ENCODE results near the gene YIF1A.
"Not testable (repeated sequence)": the region's sequence is repeated elsewhere in the genome, so short reads cannot be mapped to it uniquely, and the experiment has no call there.

DNA sequence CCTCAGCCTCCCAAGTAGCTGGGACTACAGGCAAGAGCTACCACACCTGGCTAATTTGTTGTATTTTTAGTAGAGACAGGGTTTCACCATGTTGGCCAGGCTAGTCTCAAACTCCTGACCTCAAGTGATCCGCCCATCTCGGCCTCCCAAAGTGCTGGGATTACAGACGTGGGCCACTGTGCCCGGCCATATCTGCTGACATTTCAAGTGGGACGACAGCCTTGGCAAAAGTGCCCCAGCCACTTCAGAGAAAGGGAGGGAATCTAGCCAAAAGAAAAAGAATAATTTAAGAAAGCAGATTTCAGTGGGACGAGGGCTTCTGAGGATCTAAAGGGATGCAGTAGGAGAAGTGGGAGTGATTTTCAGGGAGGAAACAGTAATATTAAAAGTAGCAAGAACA lies 35.9 kb downstream of the YIF1A start:
- TF ChIP-seq POLR2AphosphoS5 (IDR thresholded peaks at IDR 0.05; ENCODE audit: low read depth, low read length); POLR2A (IDR thresholded peaks at IDR 0.05; ENCODE audit: low read depth, low read length); TAF1 (IDR thresholded peaks at IDR 0.05; ENCODE audit: borderline replicate concordance, low read depth, low read length): not testable (repeated sequence)

Measured in GM12892 (cell line).